ENCODE data around the gene SLC10A1.

SLC10A1 gene

DNA sequence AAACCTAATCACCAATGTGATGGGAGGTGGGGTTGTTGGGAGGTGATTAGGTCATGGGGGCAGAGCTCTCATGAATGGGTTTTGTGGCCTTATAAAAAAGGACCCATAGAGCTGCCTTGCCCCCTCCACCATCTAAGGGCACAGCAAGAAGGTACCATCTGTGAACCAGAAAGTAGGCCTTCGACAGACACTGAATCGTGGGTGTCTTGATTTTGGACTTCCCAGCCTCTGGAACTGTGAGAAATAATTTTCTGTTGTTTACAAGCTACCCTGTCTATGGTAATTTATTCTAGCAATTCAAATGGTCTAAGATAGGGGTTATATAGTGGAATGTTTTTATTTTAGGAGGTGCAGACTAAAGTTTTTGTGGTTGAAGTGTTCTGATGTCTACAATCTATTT, 7.9 kb upstream of the SLC10A1 start:
- Histone ChIP-seq H3K27me3 (ENCODE audit: insufficient read depth, poor library complexity, severe bottlenecking) (no peaks in the 10 kb centered on the region), H3K4me1 (ENCODE audit: insufficient read depth, poor library complexity, severe bottlenecking) (no peaks in the 10 kb centered on the region), H3K27ac (ENCODE audit: poor library complexity, severe bottlenecking) (no peak overlapping the region), H3K36me3 (ENCODE audit: low read depth) (no peaks in the 10 kb centered on the region), H3K9me3 (ENCODE audit: severe bottlenecking) (no peaks in the 10 kb centered on the region), H3K4me3 (ENCODE audit: severe bottlenecking) (no peak overlapping the region)
- TF ChIP-seq, protein P1, sequence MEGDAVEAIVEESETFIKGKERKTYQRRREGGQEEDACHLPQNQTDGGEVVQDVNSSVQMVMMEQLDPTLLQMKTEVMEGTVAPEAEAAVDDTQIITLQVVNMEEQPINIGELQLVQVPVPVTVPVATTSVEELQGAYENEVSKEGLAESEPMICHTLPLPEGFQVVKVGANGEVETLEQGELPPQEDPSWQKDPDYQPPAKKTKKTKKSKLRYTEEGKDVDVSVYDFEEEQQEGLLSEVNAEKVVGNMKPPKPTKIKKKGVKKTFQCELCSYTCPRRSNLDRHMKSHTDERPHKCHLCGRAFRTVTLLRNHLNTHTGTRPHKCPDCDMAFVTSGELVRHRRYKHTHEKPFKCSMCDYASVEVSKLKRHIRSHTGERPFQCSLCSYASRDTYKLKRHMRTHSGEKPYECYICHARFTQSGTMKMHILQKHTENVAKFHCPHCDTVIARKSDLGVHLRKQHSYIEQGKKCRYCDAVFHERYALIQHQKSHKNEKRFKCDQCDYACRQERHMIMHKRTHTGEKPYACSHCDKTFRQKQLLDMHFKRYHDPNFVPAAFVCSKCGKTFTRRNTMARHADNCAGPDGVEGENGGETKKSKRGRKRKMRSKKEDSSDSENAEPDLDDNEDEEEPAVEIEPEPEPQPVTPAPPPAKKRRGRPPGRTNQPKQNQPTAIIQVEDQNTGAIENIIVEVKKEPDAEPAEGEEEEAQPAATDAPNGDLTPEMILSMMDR (IDR thresholded peaks at IDR 0.05; ENCODE audit: poor library complexity, severe bottlenecking), result no peak
- ATAC-seq (ENCODE audit: low read depth) (no peak), DNase-seq (ENCODE audit: low spot score) (no peak)

DNA sequence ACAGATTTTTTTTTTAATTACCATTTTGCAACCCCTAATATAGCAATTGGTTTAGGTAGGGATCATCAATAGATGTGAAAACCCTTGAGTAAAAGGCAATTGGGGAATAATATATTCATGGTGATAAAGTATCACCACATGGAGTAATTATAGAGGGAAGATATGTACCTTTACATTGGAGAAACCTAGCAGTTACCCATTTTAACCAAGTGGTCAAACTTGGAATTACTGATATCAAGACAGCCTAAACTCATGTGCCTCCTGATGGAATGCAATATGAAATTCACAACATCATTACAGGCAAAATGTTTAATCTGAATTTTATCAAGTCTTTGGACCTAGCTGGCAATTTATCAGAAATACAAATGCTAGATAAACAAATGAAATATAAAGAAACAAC, 6.7 kb upstream of the SLC10A1 start:
- TF ChIP-seq, protein P1 (IDR thresholded peaks at IDR 0.05; ENCODE audit: poor library complexity, severe bottlenecking), result peak; percentile 28
- no peak for DNase-seq (ENCODE audit: low spot score)
- no peaks in the 10 kb centered on the region for H3K27me3 ChIP-seq (ENCODE audit: insufficient read depth, poor library complexity, severe bottlenecking)
- H3K4me1 ChIP-seq (ENCODE audit: insufficient read depth, poor library complexity, severe bottlenecking), result no peaks in the 10 kb centered on the region
- H3K36me3 ChIP-seq (ENCODE audit: low read depth), result no peaks in the 10 kb centered on the region
- H3K9me3 ChIP-seq (ENCODE audit: severe bottlenecking), result no peaks in the 10 kb centered on the region
- ATAC-seq (ENCODE audit: low read depth), result peak; percentile 60; the same call in 2 of the 3 replicates
- H3K4me3 ChIP-seq (ENCODE audit: severe bottlenecking), result no peak overlapping the region
- no peak overlapping the region for H3K27ac ChIP-seq (ENCODE audit: poor library complexity, severe bottlenecking)

DNA sequence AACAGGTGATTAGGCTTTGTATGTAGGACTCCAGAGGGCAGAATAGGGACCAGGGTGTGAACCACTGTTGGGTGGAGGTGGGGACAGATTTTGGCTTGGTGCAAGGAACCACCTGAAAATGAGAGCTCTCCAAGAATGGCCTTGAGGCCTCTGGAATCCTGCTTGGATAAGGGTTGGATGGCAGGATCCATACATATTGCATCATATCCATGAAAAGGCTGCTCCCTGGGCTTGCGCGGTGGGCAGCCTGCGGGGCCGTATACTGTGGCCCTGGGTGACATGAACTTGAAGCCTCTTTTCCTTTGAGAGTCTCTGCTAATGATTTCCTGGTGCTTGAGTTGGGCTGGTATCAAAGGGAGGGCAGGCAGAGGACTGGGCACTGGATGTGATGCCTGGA, 1.3 kb upstream of the SLC10A1 start:
- no peaks in the 10 kb centered on the region for H3K36me3 ChIP-seq (ENCODE audit: low read depth)
- TF ChIP-seq, protein P1 (IDR thresholded peaks at IDR 0.05; ENCODE audit: poor library complexity, severe bottlenecking), result no peak
- no peak for ATAC-seq (ENCODE audit: low read depth)

DNA sequence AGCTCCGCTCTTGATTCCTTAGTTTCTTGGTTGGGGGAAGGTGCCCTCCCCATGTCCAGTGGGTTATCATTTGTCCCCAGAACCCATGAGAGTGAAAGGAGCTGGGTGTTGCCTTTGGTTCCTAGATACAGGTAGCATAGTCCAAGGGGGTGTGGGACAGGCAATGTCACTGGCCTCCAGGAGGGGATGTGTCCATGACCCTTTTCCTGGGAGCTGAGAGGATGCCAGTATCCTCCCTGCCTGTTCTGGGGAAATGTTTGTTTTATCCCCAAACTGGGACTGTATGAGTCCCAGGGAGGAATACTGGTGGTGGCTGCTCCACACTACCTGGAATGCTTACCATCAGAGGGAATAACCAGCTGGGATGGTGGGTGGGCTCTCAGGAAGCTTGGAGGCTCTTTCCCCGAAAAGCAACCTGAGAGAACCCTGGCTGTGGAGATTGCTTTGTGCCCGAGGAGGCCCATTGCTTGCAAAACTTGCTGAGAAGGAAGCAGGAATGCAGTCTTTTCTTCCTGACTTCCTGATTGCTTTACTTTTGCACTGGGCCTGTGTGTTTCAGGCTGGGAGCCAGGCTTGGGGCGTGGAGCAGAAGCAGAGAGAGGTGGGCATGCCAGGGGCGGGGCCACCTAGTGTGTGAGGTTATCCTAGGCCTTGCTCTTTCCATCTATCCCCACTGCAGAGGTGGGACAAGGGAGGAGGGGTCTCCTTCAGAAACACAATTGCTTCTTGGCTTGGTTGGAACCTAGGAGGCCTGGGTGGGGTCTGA, 715 bp upstream of the SLC10A1 start:
- Histone ChIP-seq H3K4me3 (ENCODE audit: severe bottlenecking) (no peak overlapping the region), H3K27me3 (ENCODE audit: insufficient read depth, poor library complexity, severe bottlenecking) (no peaks in the 10 kb centered on the region), H3K4me1 (ENCODE audit: insufficient read depth, poor library complexity, severe bottlenecking) (no peaks in the 10 kb centered on the region), H3K9me3 (ENCODE audit: severe bottlenecking) (no peaks in the 10 kb centered on the region), H3K27ac (ENCODE audit: poor library complexity, severe bottlenecking) (no peak overlapping the region), H3K36me3 (ENCODE audit: low read depth) (no peaks in the 10 kb centered on the region)
- ATAC-seq (ENCODE audit: low read depth) (no peak), DNase-seq (ENCODE audit: low spot score) (no peak)
- TF ChIP-seq, protein P1 (IDR thresholded peaks at IDR 0.05; ENCODE audit: poor library complexity, severe bottlenecking), result no peak

More for the DNA sequence above, 1.3 kb upstream of the SLC10A1 start:
- Histone ChIP-seq H3K4me1 (ENCODE audit: insufficient read depth, poor library complexity, severe bottlenecking) (no peaks in the 10 kb centered on the region), H3K9me3 (ENCODE audit: severe bottlenecking) (no peaks in the 10 kb centered on the region), H3K27ac (ENCODE audit: poor library complexity, severe bottlenecking) (no peak overlapping the region), H3K4me3 (ENCODE audit: severe bottlenecking) (no peak overlapping the region), H3K27me3 (ENCODE audit: insufficient read depth, poor library complexity, severe bottlenecking) (no peaks in the 10 kb centered on the region)
- no peak for DNase-seq (ENCODE audit: low spot score)

DNA sequence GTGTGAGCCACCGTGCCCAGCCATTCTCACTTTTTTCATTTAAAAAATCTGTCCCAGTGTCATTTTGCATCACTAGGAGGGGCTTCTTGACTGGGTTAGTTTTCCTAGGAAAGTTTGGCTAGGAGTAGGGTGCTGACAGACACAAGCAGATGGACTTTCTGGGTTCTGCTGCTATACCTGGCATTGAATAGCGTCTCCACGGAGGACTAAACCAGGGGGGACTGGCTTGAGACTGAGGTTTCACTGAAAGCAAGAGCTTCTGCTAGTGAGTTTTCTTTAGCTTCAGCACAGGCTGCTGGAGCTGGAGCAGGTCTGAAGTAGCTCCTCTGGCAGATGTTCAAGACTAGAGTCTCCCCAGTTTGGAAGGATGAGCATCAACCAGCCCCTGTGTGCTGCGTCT, 1.4 kb downstream of the SLC10A1 start:
- Histone ChIP-seq H3K4me3 (ENCODE audit: severe bottlenecking) (no peak overlapping the region), H3K9me3 (ENCODE audit: severe bottlenecking) (no peaks in the 10 kb centered on the region), H3K36me3 (ENCODE audit: low read depth) (no peaks in the 10 kb centered on the region), H3K4me1 (ENCODE audit: insufficient read depth, poor library complexity, severe bottlenecking) (no peaks in the 10 kb centered on the region), H3K27me3 (ENCODE audit: insufficient read depth, poor library complexity, severe bottlenecking) (no peaks in the 10 kb centered on the region), H3K27ac (ENCODE audit: poor library complexity, severe bottlenecking) (no peak overlapping the region)
- no peak for DNase-seq (ENCODE audit: low spot score)
- TF ChIP-seq, protein P1 (IDR thresholded peaks at IDR 0.05; ENCODE audit: poor library complexity, severe bottlenecking), result no peak
- ATAC-seq (ENCODE audit: low read depth), result no peak
